GM18520 (cell line): ENCODE measurements around the gene CATSPER3.

Experiments used
- ATAC-seq: cut with Tn5 transposase; IDR thresholded peaks from one replicate; pipeline ENCODE4 v1.9.1; 2021; ENCODE audit not compliant: unreplicated experiment

Gene CATSPER3

DNA sequence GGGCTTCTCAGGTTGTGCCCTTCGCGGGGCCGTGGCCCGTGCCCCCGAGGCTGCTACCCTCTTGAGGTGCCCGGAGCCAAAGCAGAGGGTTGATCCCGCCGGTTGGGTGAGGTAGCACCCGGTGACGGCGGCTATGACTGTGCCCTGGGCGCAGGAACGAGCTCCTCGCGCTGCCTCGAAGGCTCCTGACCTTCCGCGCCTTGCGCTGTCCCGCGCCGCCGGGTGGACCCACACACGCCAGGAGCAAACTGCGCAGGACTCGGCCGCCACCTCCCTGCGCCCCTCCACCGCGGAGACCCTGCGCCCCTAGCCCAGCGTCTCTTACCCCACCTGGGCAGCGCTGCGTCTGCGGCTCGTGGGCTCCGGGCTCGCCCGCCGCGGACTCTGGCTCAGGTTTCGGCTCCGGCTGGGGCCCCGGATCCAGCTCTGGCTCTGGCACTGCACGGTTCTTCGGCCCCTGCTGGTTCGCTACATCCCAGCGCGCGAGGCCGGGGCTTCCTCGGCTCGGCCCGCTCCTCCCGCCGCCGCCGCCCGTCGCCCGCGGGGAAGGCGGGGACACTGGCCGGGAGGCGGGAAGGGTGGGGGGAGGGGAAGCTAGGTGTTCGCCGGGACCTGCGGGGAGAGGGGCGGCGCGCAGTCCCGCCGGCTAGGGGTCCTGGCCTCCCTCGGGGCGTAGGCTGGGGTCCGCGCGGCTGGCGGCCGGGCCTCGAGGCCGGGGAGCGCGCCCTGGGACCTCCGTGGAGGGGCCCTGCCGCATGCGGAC is 71.7 kb downstream of the CATSPER3 start:
- no peak for ATAC-seq

GRCh38 chr5:135040034-135040332 is 72.3 kb downstream of the CATSPER3 start:
- ATAC-seq: no peak

DNA sequence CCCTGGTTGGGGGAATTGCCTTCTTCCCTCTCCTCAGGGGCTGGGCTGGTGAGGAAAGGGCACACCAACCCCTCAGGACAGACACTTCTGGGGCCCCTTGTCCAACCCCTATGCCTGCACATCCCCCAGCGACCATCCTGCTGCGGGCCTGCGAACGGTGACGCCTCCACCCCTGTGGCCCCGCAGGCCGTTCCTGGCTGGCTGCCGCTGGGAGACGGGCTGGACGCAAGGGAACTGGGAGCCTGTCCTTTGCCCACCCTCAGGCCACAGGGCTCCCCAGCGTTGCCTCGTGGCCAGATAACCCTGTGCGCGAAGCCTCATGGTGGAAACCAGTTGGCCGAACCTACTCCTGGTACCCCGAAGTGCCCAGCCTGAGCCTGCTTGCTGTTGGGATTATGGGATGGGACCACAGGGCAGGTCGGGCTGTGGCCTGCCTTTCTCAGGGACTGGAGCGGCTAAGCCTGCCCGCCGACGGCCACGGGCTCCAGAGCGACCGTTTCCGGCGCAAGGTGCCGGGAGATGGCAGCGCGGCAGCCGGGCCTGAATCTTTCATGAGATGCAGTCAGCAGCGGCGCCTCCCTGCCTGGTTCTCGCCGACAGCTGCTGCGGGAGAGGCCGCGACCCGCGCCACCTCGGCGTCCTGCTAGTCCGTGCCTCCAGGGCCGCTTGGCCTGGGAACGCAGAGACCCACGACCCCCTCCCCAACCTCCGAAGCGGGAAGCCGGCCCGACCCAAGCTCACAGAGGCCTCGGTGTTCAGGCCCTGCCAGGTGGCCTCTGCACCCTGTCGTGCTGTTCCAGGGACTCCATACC is 72.8 kb downstream of the CATSPER3 start:
- no peak for ATAC-seq

DNA sequence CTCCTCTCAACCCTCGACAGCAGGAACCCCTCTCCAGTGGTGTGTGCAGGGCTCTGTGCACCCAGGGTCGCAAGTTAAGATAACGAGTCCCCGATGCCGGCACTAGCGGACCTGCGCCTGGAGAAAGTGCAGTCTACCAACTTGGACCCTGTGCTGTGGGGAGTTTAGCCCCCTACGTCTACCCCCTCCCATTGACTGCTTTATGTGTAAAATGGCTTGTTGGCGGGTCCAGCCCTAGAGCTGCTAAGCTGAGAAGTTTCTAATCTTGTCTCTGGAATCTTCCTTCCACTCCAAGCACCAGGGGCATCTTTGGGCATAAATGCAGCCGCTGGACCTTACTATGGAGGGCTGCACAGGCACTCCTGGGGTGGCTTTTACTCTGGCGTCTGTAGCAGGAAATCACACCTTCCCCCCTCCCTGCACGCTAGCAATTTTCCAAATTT is 73.5 kb downstream of the CATSPER3 start:
- ATAC-seq: no peak

DNA sequence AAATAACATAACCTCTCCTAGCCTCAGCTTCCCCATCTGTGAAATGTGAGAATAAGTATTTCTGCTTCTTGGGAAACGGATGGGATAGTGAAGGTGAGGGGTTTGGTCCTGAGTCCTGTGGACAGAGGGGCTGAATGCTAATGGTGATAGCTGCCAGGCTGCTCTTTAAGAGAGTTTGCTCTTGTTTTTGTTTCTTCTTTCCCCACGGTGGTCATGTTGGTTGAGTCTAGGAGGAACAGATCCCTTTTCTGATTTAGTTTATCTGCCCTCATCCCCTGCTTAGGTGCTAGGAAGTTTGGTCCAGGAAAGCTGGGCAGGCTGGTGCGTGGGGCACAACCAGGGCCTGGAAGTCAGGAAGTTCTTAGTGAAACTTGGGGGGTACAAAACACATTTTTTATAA is 74.0 kb downstream of the CATSPER3 start:
- no peak for ATAC-seq

DNA sequence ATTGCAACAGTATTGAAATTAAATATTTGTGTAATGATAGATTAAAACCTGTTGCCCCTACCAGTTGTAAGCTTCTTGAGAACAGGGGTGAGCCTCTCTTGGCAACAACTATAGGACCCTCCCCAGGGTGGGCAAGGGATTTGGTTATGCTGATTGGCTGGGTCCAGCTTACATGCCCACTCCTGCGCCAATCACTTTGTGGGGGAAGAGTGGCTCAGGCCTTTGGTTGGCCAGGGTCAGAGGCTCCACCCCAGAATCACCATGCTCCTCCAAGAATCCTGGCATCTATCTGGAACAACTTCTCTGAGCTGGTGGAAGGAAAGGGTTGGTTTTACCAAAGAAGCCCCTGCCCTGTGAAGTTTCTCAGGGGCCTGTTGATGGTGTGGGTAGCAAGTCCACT is 74.9 kb downstream of the CATSPER3 start:
- no peak for ATAC-seq

- no peak for ATAC-seq
Measured at GRCh38 chr5:135045488-135045887, 77.8 kb downstream of the CATSPER3 start.

- no peak for ATAC-seq
Measured at GRCh38 chr5:135046661-135047346, 79.1 kb downstream of the CATSPER3 start.

DNA sequence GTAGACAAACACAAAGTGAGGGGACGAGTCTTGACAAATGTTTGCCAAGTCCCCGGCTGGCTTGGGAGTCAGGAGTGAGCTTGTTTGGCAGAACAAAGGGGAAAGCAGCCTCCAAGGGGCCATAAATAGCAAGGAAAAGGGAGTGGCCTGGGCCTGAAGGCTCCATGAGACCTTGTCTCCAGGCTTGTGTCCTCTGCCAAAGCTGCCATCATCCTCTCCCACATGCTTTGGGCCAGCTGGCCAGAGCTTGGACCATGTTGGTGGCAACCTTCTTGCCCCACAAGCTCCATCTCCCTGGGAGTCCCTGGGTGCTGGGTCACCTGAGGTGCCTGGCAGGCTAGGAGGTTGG is 79.6 kb downstream of the CATSPER3 start:
- no peak for ATAC-seq

- no peak for ATAC-seq
Measured at GRCh38 chr5:135048286-135048685, 80.6 kb downstream of the CATSPER3 start.

DNA sequence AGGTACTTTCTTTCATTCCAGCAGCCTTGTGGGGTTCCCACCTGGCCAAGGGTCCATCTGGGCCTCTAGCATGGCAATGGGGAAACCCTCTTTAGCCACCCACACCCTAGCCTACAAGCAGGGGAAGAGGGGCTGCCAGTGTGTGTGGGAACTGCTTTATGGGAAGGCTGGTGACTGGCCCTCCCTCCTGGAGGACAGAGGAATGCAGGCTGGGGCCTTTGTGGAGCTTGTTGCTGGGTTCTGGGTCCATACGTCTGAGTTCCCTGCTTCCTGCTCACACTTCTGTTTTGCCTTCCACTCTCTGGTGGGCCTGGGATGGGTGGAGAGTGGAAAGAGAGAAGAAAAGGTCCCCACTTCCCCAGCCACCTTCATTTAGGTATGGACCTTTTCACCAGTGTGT is 81.2 kb downstream of the CATSPER3 start:
- no peak for ATAC-seq

- ATAC-seq: no peak
Measured at GRCh38 chr5:135050244-135050767, 82.6 kb downstream of the CATSPER3 start.

GRCh38 chr5:135051399-135051798 is 83.7 kb downstream of the CATSPER3 start:
- ATAC-seq: no peak

DNA sequence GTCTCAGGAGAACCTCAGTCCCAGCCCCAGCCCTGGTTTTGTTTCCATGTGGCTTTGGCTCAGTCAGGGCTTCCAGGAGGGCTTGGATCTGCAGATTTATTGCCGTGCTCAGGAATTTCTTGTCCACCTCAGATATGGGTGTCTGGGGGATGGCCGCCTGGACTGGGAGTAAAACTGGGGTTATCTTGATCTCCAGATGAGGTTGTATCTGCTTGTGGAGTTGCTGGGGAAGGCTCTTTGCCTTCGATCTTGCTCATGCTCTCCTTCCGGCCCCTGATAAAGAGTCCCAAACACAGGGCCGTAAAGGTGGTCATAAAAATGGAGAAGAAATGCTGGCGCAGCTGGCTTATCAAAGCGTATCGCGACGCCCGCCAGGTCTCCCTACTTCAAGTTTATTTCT is 84.2 kb downstream of the CATSPER3 start:
- ATAC-seq: no peak

GRCh38 chr5:135052511-135053145 is 84.9 kb downstream of the CATSPER3 start:
- no peak for ATAC-seq

DNA sequence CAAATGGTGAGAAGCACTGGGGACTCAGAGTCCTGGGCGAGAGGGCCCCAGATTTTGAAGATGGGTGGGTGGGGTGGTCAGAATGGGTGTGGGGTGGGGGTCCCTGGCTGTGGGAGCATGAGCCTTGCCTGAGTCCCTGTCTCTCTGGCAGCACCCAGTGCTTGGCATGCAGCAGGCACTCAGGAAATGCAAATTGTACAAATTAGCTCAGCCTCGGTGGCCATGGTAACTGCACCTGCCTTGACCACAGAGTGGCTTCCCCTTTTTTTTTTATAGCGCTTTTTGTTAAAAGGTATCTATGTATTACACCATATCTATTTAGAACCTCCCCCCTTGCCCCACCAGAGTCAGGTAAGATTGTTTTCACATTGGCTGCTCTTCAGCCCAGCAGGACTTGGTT is 85.6 kb downstream of the CATSPER3 start:
- ATAC-seq: peak; percentile 93

DNA sequence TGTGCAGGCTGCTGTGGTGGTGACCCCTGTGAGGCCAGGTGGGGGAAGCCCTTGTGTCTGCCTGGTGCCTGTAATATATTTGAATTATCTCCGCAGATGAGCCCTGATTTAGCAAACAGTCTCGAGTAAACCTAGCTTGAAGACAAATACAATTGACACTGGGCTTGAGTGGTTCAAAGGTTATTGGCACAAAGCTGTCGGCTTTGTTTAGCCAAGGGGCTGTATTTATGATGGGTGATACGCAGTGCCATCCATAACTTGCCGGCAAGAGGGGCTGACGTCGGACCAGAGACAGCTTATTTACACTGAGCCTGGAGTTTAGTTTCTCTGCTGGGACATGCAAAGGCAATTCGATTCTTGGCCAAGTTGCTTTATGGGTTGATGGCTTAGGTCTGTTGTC is 86.3 kb downstream of the CATSPER3 start:
- ATAC-seq: no peak

DNA sequence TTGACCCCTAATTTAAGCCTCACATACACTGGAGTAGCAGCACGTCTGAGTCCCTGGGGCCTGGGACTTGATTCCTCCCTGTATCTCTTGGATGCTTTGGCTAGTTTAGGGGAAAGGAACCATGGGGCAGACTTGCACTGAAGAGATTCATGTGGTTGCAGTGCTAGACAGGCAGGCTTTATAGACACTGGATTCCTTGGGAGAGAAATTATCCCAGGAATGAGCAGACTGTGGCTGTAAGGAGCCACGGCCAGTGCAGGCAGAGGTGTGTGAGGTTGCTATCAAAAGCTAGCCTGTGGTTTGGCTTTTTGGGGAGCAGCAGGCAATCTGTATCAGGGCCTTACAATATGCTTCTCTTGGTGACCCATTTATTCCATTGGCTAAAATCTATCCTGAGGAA is 86.8 kb downstream of the CATSPER3 start:
- no peak for ATAC-seq

DNA sequence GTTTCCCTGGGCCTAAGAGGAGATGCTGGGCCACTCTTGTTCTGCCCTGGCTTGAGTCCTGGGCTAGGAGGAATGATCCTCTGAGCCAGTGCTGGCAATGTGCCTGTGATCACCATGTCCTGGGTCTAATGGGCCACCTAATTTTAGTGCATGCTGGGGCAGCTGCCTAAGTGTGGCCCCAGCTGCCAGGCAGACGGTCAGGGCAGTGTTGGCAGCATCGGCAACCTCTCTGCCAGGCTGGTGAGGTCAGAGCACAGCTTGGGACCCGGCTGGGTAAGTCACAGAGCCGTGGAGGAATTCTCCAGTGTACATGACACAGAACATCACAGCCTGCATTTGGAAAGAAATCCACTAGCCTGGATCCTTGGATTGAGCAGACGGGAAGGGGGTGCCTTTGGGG is 87.7 kb downstream of the CATSPER3 start:
- ATAC-seq: no peak

DNA sequence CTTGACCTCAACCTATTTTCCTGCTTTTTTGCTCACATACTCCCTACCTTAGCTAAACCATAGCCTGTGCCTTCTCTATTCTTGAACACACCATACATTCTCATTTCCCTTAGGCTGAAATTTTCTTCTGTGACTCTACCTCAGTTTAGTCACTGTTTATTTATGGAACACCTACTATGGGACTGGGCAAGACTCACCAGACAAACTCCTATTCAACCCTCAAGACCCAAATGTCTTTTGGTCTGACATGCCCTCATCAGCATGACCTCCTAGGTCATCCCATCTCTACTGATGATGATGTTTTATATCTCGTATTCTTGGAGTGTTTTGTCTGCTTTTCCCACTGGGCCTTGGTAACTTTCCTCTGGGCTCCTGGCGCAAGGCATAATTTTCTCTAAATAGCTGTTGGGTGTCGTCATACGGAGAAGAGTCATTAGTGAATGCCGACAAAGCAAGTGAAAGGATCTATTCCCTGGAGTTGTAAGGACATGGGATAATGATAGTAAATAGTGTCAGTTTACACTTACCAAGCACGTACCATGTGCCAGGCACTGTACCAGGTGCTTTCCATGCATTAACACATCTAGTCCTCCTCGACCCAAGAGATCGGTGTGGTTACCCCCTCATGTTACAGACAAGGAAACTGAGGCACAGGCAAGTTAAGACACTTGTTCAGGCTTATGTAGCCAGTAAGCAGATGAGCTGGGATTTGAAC is 88.8 kb downstream of the CATSPER3 start:
- ATAC-seq: no peak

DNA sequence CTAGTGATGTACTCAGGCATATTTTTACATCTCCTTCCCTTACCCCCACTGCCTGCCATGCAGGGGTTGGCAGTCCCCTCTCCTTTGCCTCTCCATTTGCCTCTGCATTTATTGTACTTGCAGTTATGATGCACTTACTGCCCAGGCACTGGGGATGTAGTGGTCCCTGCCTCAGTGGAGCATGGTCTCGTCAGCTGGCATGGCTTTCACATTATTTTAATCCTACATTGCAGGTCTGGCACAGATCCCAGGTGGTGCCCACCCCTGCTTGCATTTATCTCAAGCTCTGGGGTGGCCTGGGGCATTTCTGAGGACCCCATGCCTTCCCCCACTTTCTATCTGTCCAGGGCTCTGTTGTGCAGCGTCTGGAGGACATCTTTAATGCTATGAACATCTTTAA is 89.5 kb downstream of the CATSPER3 start:
- no peak for ATAC-seq
